ENCODE results near the gene PLXNA4. TPM values are rescaled to one million over a fixed set of nuclear protein-coding genes. Genes with fewer than 3 reads are reported as not detected.

PLXNA4 gene
- total RNA-seq, 1 experiment from 2014 or later, result 0.10 TPM

GRCh38 chr7:132498319-132498718 is 78.0 kb downstream of the PLXNA4 start:
- intact Hi-C loops (cut with micrococcal nuclease; ENCODE audit: unreplicated experiment), result no loop called here
- H3K36me3 ChIP-seq (ENCODE audit: control insufficient read depth, insufficient read depth, low read length), result no peaks in the 10 kb centered on the region
- ATAC-seq (no peak), DNase-seq (ENCODE audit: low read depth, low spot score) (no peak)
- no peak overlapping the region for H3K27ac ChIP-seq (ENCODE audit: low read length)
- H3K9me3 ChIP-seq (ENCODE audit: control insufficient read depth, insufficient read depth, low read depth, low read length), result no peaks in the 10 kb centered on the region
- in situ Hi-C loops (cut with HindIII; ENCODE audit: low pct_unique_long_range_greater_than_20kb, low sequenced_read_pairs), result no loop called here
- ChIA-PET POLR2A (no interaction called here), CTCF (no interaction called here)
- 0 out of 2 replicates have a peak, but pooled peaks cover 3% of the 10 kb centered on the region for H3K27me3 ChIP-seq (ENCODE audit: control insufficient read depth, insufficient read depth, low read length)
- TF ChIP-seq SIN3A (IDR thresholded peaks at IDR 0.05; ENCODE audit: borderline replicate concordance, insufficient read depth, low read depth, low read length) (no peak), TCF7L2 (IDR thresholded peaks at IDR 0.05; ENCODE audit: low read depth, low read length) (no peak), REST (IDR thresholded peaks at IDR 0.05; ENCODE audit: insufficient read depth in 1 of 2, low read depth in 2 of 2, low read length in 1 of 2) (no peak), CTCF (IDR thresholded peaks at IDR 0.05) (no peak), POLR2AphosphoS5 (IDR thresholded peaks at IDR 0.05; ENCODE audit: low read depth, low read length) (no peak)
- H3K4me3 ChIP-seq (ENCODE audit: low read depth in 2 of 2, low read length in 2 of 2), result no peak overlapping the region
- H3K4me1 ChIP-seq (ENCODE audit: control insufficient read depth, insufficient read depth, low read length), result no peaks in the 10 kb centered on the region
- BruUV-seq (replicated peaks), result no TSS peak

- intact Hi-C loops (cut with micrococcal nuclease; ENCODE audit: unreplicated experiment), result no loop called here
Measured at GRCh38 chr7:132497098-132497497, 79.2 kb downstream of the PLXNA4 start.

More at GRCh38 chr7:132497098-132497497, 79.2 kb downstream of the PLXNA4 start:
- H3K4me1 ChIP-seq (ENCODE audit: control insufficient read depth, insufficient read depth, low read length), result no peaks in the 10 kb centered on the region
- ChIA-PET CTCF (interaction anchor here (0.7 kb wide), 1 partner anchor 23 kb away, joined by 3 read pairs; no protein-coding TSS in a partner anchor), POLR2A (interaction anchor here (0.6 kb wide), 1 partner anchor 79 kb away, joined by 3 read pairs; the partner anchor contains the start of gene PLXNA4)
- H3K36me3 ChIP-seq (ENCODE audit: control insufficient read depth, insufficient read depth, low read length), result no peaks in the 10 kb centered on the region
- H3K27me3 ChIP-seq (ENCODE audit: control insufficient read depth, insufficient read depth, low read length), result 0 out of 2 replicates have a peak, but pooled peaks cover 3% of the 10 kb centered on the region
- H3K4me3 ChIP-seq (ENCODE audit: low read depth in 2 of 2, low read length in 2 of 2), result no peak overlapping the region
- ATAC-seq (no peak), DNase-seq (ENCODE audit: low read depth, low spot score) (no peak)
- in situ Hi-C loops (cut with HindIII; ENCODE audit: low pct_unique_long_range_greater_than_20kb, low sequenced_read_pairs), result no loop called here
- BruUV-seq (replicated peaks), result no TSS peak
- H3K27ac ChIP-seq (ENCODE audit: low read length), result no peak overlapping the region
- no peaks in the 10 kb centered on the region for H3K9me3 ChIP-seq (ENCODE audit: control insufficient read depth, insufficient read depth, low read depth, low read length)
- no peak for TF ChIP-seq CTCF (IDR thresholded peaks at IDR 0.05)
- no peak for TF ChIP-seq REST (IDR thresholded peaks at IDR 0.05; ENCODE audit: insufficient read depth in 1 of 2, low read depth in 2 of 2, low read length in 1 of 2)
- no peak for TF ChIP-seq POLR2AphosphoS5 (IDR thresholded peaks at IDR 0.05; ENCODE audit: low read depth, low read length)
- no peak for TF ChIP-seq TCF7L2 (IDR thresholded peaks at IDR 0.05; ENCODE audit: low read depth, low read length)
- TF ChIP-seq SIN3A (IDR thresholded peaks at IDR 0.05; ENCODE audit: borderline replicate concordance, insufficient read depth, low read depth, low read length), result no peak

All from Panc1 (cell line).